ENCODE results near the gene CRLF1.

Gene CRLF1

GRCh38 chr19:18606281-18607225 is at the start of gene CRLF1:
Gene CRLF1, minus strand, starts transcription at chr19:18606799. Its CDS starts 143 bp downstream, at chr19:18606656.
- no peak for DNase-seq

GRCh38 chr19:18655173-18655844 is 48.7 kb upstream of the CRLF1 start:
- DNase-seq, result no peak

- no peak for DNase-seq
These were observed 47.9 kb upstream of the CRLF1 start for GRCh38 chr19:18654469-18654868.

GRCh38 chr19:18653853-18654252 is 47.3 kb upstream of the CRLF1 start:
- DNase-seq, result no peak

- no peak for DNase-seq
These were observed 45.1 kb upstream of the CRLF1 start for GRCh38 chr19:18651733-18652132.

- DNase-seq, result no peak
These were observed 44.7 kb upstream of the CRLF1 start for GRCh38 chr19:18651300-18651699.

- DNase-seq, result no peak
These were observed 44.0 kb upstream of the CRLF1 start for GRCh38 chr19:18650468-18651041.

- DNase-seq, result no peak
These were observed 43.4 kb upstream of the CRLF1 start for GRCh38 chr19:18650021-18650390.

GRCh38 chr19:18649371-18650020 is 42.9 kb upstream of the CRLF1 start:
- DNase-seq, result no peak

GRCh38 chr19:18648973-18649315 is 42.3 kb upstream of the CRLF1 start:
- DNase-seq, result no peak

GRCh38 chr19:18647807-18648206 is 41.2 kb upstream of the CRLF1 start:
- no peak for DNase-seq

GRCh38 chr19:18647371-18647767 is 40.8 kb upstream of the CRLF1 start:
- no peak for DNase-seq

GRCh38 chr19:18646535-18647370 is 40.2 kb upstream of the CRLF1 start:
- no peak for DNase-seq

- DNase-seq, result no peak
These were observed 38.5 kb upstream of the CRLF1 start for GRCh38 chr19:18645035-18645511.

- DNase-seq, result no peak
These were observed 37.8 kb upstream of the CRLF1 start for GRCh38 chr19:18644196-18645034.

- no peak for DNase-seq
These were observed 33.2 kb upstream of the CRLF1 start for GRCh38 chr19:18639706-18640243.

GRCh38 chr19:18637673-18638630 is 31.4 kb upstream of the CRLF1 start:
- DNase-seq, result peak; percentile 3

- no peak for DNase-seq
These were observed 30.5 kb upstream of the CRLF1 start, which contains the start of gene KLHL26 for GRCh38 chr19:18636969-18637629. Gene KLHL26, plus strand, starts transcription at chr19:18637028. Its CDS starts 27 bp downstream, at chr19:18637055.

Data from NCI-H748 treated with DMSO at 0.1 percent for 48 hours (cell line).